T-helper 22 cell (primary cell): ENCODE data around the gene VWA5A.

Experiments
- DNase-seq: peaks from one replicate; pipeline ENCODE4 v3.0.0-alpha.2; 2020; ENCODE audit warnings: low read depth

Gene VWA5A

GRCh38 chr11:124114942-124115781, at the start of gene VWA5A:
VWA5A (plus strand) TSS chr11:124115450; CDS start chr11:124117512, 2,062 bp downstream.
- DNase-seq: peak; percentile 19

- DNase-seq: no peak
These were observed 46.6 kb upstream of the VWA5A start for GRCh38 chr11:124068601-124069110.

GRCh38 chr11:124069429-124070401, 45.5 kb upstream of the VWA5A start:
- DNase-seq: no peak

- DNase-seq: peak; percentile 15
These were observed 44.2 kb upstream of the VWA5A start for GRCh38 chr11:124070915-124071622.

- no peak for DNase-seq
These were observed 43.7 kb upstream of the VWA5A start for GRCh38 chr11:124071623-124071948.

- DNase-seq: no peak
These were observed 43.1 kb upstream of the VWA5A start for GRCh38 chr11:124072147-124072546.

- no peak for DNase-seq
These were observed 40.7 kb upstream of the VWA5A start for GRCh38 chr11:124074554-124074953.

- no peak for DNase-seq
These were observed 39.8 kb upstream of the VWA5A start for GRCh38 chr11:124075492-124075840.

GRCh38 chr11:124075841-124076651, 39.2 kb upstream of the VWA5A start:
- DNase-seq: no peak

- no peak for DNase-seq
These were observed 38.0 kb upstream of the VWA5A start for GRCh38 chr11:124077266-124077665.

- DNase-seq: no peak
These were observed 36.7 kb upstream of the VWA5A start for GRCh38 chr11:124078591-124078990.

- no peak for DNase-seq
These were observed 35.5 kb upstream of the VWA5A start for GRCh38 chr11:124079631-124080326.

GRCh38 chr11:124080327-124081001, 34.8 kb upstream of the VWA5A start:
- DNase-seq: no peak

- no peak for DNase-seq
These were observed 33.8 kb upstream of the VWA5A start for GRCh38 chr11:124081483-124081882.

GRCh38 chr11:124082371-124082770, 32.9 kb upstream of the VWA5A start:
- DNase-seq: no peak

GRCh38 chr11:124085583-124085982, 29.7 kb upstream of the VWA5A start:
- DNase-seq: no peak

- no peak for DNase-seq
These were observed 29.0 kb upstream of the VWA5A start for GRCh38 chr11:124085997-124086846.

- no peak for DNase-seq
These were observed 24.3 kb upstream of the VWA5A start for GRCh38 chr11:124090996-124091395.

GRCh38 chr11:124093330-124093729, 21.9 kb upstream of the VWA5A start:
- DNase-seq: no peak
